Activated naive CD4-positive, alpha-beta T cell treated with anti-CD3 and anti-CD28 coated beads, Interleukin-2, amount 50 U/mL, for 24 hours (primary cell): ENCODE measurements around the gene THADA.

Source experiments
- H3K27ac Mint-ChIP-seq: one replicate; pipeline ENCODE4 v1.8.0; 2021; ENCODE audit warnings: mild to moderate bottlenecking, mixed read lengths
- H3K27me3 Mint-ChIP-seq: one replicate; pipeline ENCODE4 v1.8.0; 2021; ENCODE audit warnings: mixed read lengths
- H3K36me3 Mint-ChIP-seq: one replicate; pipeline ENCODE4 v1.8.0; 2021; ENCODE audit warnings: mixed read lengths
- H3K4me1 Mint-ChIP-seq: one replicate; pipeline ENCODE4 v1.8.0; 2021; ENCODE audit warnings: mixed read lengths
- H3K4me3 Mint-ChIP-seq: one replicate; pipeline ENCODE4 v1.8.0; 2021; ENCODE audit warnings: mild to moderate bottlenecking, mixed read lengths
- H3K9me3 Mint-ChIP-seq: one replicate; pipeline ENCODE4 v1.8.0; 2021; ENCODE audit warnings: mixed read lengths

THADA gene

DNA sequence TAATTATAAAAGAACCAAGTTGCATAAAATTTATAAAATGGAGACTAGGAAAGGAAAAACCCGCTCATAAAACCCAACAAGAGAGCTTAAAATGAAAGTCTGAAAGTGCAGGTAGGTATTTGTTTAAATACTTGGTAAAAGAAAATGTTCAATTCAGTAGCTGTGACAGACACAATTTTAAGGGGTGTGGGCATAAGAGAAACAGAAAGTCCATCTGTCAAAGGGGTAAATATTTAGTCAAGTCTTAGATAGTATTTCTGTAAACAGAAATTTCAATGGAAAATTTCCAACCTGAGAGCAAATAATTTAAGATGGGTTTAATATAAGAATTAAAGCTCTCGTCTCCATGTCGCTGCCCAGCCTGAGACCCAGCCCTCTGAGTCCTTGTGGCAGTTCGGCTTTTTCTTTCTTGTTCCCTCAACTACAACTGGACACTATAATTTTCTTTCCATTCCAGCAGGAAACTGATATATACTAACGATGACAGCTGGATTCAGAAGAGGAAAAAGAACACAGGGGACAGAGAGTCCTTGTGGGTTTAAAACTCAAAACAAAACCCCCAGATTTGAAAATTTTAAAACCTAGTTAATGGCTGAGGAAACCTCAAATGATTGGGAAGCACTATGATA is 281.4 kb downstream of the THADA start:
- no peaks in the 10 kb centered on the region for H3K27me3 Mint-ChIP-seq
- H3K4me1 Mint-ChIP-seq, result peaks cover 11% of the 10 kb centered on the region
- no peak overlapping the region for H3K27ac Mint-ChIP-seq
- H3K4me3 Mint-ChIP-seq, result no peak overlapping the region
- no peaks in the 10 kb centered on the region for H3K9me3 Mint-ChIP-seq
- peaks cover 14% of the 10 kb centered on the region for H3K36me3 Mint-ChIP-seq

DNA sequence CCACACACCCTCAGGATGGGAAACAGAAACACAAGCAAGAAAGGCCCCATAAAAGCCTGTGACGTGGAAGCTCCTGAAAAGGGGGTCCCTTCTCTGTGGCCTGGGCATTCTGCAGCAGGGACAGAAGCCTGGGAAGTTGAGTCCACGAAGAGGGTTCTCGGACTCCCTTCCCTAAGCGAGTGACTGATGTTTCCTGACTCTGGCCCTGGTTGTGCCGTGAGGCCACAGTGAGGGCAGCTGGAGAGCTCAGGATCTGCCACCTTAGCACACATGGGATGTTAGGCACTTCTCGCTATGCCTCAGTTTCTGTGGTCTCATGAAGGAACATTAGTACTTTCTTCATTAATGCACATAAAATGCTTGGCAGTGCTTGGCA is 282.2 kb downstream of the THADA start:
- H3K9me3 Mint-ChIP-seq, result no peaks in the 10 kb centered on the region
- H3K27ac Mint-ChIP-seq, result no peak overlapping the region
- H3K4me1 Mint-ChIP-seq, result peaks cover 11% of the 10 kb centered on the region
- H3K27me3 Mint-ChIP-seq, result no peaks in the 10 kb centered on the region
- peaks cover 12% of the 10 kb centered on the region for H3K36me3 Mint-ChIP-seq
- no peak overlapping the region for H3K4me3 Mint-ChIP-seq

DNA sequence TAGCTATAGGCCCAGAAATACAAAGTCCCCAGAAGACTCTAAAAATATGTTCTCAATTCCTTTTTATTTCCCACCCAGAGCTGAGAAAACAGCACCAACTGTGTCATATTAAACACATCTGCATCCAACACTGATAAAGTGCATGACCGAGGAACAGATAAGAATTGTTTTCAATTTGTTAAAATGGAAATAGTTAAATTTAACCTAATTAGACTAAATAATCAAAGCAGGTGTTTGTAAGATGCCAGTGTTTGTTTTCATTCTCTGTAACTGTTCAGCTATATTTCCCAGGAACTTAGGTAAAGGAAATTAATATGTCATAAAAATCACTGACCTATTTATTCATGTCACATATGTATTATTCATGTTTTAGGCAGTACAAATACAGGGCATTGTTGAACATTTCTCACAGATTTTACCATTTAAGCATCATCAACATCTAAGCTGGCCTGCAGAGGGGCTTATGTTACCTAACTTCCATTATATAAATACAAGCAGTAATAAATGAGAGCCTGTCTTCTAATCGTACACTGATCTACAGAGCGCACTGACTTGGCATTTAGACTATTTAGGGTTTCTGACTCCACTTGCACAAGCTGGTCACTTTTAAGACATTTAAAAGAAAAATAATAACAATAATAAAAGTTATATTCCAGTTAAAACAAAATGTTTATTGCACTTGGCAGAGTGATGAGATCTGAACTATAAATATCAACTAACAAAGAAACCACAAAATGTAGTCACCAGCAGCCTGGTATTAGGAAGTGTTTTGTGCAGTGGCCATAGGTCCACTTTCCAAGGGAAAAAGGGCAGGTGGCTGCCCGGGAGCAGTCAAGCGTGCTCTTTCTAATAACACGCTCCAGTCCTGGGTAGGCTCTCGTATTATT is 282.8 kb downstream of the THADA start:
- peaks cover 11% of the 10 kb centered on the region for H3K4me1 Mint-ChIP-seq
- no peak overlapping the region for H3K4me3 Mint-ChIP-seq
- H3K27ac Mint-ChIP-seq, result peak overlapping the region; percentile 30
- no peaks in the 10 kb centered on the region for H3K9me3 Mint-ChIP-seq
- peaks cover 12% of the 10 kb centered on the region for H3K36me3 Mint-ChIP-seq
- no peaks in the 10 kb centered on the region for H3K27me3 Mint-ChIP-seq

DNA sequence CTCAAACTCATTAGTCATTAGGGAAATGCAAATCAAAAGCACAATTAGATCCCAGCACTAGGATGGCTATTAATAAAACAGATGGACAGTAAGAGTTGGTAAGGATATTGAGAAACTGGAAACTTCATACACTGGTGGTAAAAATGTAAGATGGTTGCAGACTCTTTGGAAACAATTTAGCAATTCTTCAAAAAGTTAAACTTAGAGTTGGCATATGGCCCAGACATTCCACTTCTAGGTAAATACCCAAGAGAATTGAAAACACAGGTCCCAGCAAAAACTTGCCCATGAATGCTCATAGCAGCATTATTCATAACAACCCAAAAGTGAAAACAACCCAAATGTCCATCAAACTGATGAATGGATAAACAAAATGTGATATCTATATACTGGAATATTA is 284.6 kb downstream of the THADA start:
- H3K4me3 Mint-ChIP-seq, result no peak overlapping the region
- no peaks in the 10 kb centered on the region for H3K27me3 Mint-ChIP-seq
- H3K4me1 Mint-ChIP-seq, result peaks cover 4% of the 10 kb centered on the region
- H3K27ac Mint-ChIP-seq, result no peak overlapping the region
- peaks cover 13% of the 10 kb centered on the region for H3K36me3 Mint-ChIP-seq
- no peaks in the 10 kb centered on the region for H3K9me3 Mint-ChIP-seq

DNA sequence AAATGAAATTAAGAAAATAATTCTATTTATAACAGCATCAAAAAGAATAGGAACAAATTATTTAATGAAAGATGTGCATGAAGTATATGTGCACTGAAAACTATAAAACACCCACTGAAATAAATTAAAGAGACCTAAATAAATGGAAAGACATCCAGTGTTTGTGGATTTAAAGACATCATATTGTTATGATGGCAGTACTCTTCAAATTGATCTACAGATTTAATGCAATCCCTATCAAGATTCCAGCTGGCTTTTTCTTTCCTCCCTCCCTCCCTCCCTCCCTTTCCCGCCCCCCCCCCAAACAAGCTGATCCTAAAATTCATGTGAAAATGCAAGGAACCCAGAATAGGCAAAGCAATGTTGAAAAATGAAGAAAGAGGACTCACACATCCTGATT is 285.9 kb downstream of the THADA start:
- H3K9me3 Mint-ChIP-seq, result no peaks in the 10 kb centered on the region
- H3K4me3 Mint-ChIP-seq, result no peak overlapping the region
- H3K36me3 Mint-ChIP-seq, result peaks cover 9% of the 10 kb centered on the region
- H3K4me1 Mint-ChIP-seq, result no peaks in the 10 kb centered on the region
- no peak overlapping the region for H3K27ac Mint-ChIP-seq
- no peaks in the 10 kb centered on the region for H3K27me3 Mint-ChIP-seq

DNA sequence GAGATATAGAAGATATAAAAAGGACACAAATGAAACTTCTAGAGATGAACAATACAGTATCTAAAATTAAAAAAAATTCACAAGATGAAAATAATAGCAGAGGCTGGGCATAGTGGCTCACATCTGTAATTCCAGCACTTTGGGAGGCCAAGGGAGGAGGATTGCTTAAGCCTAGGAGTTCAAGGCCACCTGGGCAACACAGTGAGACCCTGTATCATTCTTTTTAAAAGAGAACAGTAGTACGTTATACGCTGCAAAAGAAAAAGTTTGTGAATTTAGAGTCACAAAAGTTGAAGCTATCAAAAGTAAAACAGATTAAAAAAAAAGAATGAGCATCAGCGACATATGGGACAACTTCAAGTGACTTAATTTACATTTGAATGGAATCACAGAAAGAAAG is 287.9 kb downstream of the THADA start:
- Mint-ChIP-seq H3K27me3 (no peaks in the 10 kb centered on the region), H3K27ac (no peak overlapping the region), H3K9me3 (no peaks in the 10 kb centered on the region), H3K36me3 (peaks cover 9% of the 10 kb centered on the region), H3K4me1 (no peaks in the 10 kb centered on the region), H3K4me3 (no peak overlapping the region)

DNA sequence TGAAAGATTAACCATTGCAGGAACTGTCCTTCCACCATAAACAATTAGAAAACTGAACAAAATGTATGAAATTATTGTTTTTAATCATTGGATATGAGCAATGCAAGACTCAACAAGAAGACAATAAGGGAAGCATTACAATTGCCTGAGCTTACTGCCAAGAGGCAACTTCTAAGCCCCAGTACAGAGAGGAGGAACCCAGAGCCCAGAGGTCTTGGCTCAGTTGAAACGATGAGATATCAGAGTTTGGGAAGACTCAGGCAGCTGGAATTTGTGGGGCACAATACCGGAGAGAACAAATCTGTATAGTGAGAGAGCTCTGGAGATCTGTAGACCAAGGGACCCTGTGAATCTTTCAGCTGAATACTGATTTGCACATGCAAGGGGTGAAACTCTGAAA is 288.8 kb downstream of the THADA start:
- Mint-ChIP-seq H3K4me1 (no peaks in the 10 kb centered on the region), H3K4me3 (no peak overlapping the region), H3K27ac (no peak overlapping the region), H3K27me3 (no peaks in the 10 kb centered on the region), H3K36me3 (peaks cover 11% of the 10 kb centered on the region), H3K9me3 (no peaks in the 10 kb centered on the region)

DNA sequence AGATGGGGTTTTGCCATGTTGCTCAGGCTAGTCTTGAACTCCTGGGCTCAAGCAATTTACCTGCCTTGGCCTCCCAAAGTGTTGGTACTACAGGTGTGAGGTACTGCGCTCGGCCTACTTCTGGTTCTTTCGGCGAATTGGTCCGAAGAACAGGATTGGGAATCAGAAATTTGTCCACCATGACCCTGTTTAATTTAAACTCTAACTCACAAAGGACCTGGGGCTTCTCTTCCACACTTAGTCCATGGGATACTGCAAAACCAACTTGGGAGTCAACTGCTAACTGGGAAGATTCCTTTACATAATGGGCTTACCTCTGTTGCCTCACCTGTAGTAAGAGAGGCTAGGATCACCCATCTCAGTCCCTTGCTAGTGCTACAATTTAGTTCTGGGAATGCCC is 289.6 kb downstream of the THADA start:
- no peak overlapping the region for H3K4me3 Mint-ChIP-seq
- no peaks in the 10 kb centered on the region for H3K9me3 Mint-ChIP-seq
- H3K4me1 Mint-ChIP-seq, result no peaks in the 10 kb centered on the region
- peaks cover 12% of the 10 kb centered on the region for H3K36me3 Mint-ChIP-seq
- no peaks in the 10 kb centered on the region for H3K27me3 Mint-ChIP-seq
- no peak overlapping the region for H3K27ac Mint-ChIP-seq

DNA sequence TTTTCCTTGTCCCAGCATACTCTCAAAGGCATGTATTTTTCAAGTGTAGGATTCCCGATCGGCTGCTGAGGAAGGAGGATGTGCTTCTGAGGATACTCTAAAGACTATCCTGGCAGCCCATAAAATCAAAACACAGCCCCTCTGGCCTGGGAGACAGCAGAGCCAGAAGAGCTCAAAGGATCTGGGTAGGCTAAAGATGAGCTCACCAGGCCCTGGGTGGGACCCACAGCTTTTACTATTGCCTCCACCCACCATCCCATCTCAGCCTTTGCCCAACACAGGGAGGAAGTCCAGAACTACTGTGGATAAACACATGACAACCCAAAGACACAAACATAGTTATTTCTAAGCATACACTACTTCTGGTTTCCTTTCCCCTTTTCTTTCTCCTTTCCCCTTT is 290.3 kb downstream of the THADA start:
- Mint-ChIP-seq H3K36me3 (peaks cover 10% of the 10 kb centered on the region), H3K4me1 (no peaks in the 10 kb centered on the region), H3K4me3 (no peak overlapping the region), H3K9me3 (no peaks in the 10 kb centered on the region), H3K27ac (no peak overlapping the region), H3K27me3 (no peaks in the 10 kb centered on the region)

DNA sequence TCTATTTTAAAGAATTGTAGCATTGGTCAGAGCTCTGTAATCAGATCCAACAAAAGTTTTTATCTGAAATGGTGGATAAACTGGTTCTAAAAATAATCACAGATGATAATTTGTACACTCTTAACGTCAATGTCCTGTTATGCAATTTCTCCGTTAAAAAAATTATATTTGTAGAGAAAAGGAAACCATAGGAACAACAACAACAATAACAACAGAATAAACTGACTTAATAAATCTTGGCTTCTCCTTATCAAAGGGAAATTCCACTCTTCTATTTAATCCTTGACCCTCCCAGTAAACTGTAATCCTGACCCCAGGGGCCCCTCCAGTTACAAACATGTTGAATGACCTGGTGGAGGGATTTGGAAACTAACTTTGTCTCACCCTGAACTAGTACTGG is 290.8 kb downstream of the THADA start:
- H3K9me3 Mint-ChIP-seq, result no peaks in the 10 kb centered on the region
- H3K4me3 Mint-ChIP-seq, result no peak overlapping the region
- no peaks in the 10 kb centered on the region for H3K27me3 Mint-ChIP-seq
- H3K4me1 Mint-ChIP-seq, result peaks cover 3% of the 10 kb centered on the region
- no peak overlapping the region for H3K27ac Mint-ChIP-seq
- H3K36me3 Mint-ChIP-seq, result peaks cover 10% of the 10 kb centered on the region

DNA sequence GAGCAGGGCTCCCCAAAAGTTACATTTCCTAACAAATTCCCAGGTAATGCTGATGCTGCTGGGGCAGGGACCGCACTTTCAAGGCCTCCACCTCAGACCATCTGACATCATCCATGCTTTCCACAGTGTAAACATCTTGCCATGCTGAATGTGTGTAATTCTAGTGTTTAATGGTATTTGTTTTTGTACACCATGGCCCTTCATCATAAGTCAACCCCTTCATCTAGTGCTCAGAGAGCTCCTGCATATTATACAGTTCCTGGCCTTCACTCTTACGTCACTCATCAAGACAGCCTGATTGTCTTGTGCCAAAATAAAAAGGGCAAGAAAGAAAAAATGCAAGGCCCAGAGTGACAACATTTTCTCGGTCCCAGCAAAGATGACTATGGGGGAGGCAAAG is 291.9 kb downstream of the THADA start:
- H3K4me1 Mint-ChIP-seq, result peaks cover 3% of the 10 kb centered on the region
- no peak overlapping the region for H3K27ac Mint-ChIP-seq
- peaks cover 10% of the 10 kb centered on the region for H3K36me3 Mint-ChIP-seq
- H3K9me3 Mint-ChIP-seq, result no peaks in the 10 kb centered on the region
- no peak overlapping the region for H3K4me3 Mint-ChIP-seq
- no peaks in the 10 kb centered on the region for H3K27me3 Mint-ChIP-seq

DNA sequence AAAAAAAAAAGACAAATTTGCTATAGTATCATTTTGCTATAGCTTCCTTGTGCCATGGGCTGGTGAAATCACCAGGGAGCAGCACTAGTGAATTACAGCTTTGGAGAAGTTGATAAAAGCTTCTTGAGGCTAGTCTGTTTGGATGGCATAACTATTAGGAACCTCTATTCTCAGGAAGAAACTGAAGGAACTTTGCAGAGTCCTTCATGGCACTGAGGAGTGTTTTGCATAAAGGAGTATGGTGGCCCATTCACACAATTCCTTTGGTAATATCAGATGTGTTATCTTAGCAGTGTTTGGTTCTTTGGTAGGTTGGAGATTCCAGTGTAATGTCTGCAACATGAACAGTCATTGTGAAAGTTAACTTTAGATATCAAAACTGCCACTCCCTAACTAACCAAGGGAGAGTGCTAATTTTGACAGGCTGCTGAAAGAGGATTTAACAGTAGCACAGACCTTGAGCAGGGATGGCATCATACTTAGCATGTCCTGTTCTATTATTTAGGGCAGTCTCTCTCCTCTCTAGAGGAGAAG is 292.8 kb downstream of the THADA start:
- no peak overlapping the region for H3K27ac Mint-ChIP-seq
- H3K27me3 Mint-ChIP-seq, result no peaks in the 10 kb centered on the region
- no peaks in the 10 kb centered on the region for H3K9me3 Mint-ChIP-seq

DNA sequence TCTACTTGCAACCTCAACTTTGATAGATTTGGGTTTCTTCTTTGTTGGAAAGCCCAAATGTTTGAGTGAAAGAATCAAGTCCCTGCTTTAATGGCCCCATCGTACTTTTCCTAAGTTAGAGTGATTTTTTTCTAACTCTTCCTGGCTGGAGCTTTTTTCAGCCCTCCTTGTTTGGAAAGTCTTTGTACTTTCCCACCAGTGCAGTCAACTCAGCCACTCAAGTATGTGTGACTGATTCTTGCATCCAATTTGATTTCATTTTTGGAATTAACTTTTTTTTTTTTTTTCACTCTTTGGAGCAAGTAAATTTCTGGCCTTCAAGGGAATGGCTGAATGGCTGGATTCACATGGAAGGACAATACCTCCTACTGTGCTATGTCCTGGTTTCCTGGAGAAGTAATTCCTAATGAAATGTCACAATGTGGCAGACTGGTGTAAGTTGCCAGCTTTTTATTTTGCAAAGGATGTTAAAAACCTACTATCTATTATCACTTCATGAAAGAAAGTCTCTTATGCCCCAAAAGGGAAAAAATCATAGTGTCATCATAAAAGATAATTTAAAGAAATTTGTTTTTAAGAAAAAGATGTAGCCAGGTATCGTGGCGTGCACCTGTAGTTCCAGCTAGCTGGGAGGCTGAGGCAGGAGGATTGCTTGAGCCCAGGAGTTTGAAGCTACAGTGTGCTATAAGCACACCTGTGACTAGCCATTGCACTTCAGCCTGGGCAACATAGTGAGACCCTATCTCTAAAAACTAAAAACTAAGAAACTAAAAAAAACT is 293.5 kb downstream of the THADA start:
- H3K36me3 Mint-ChIP-seq, result peaks cover 13% of the 10 kb centered on the region
- no peaks in the 10 kb centered on the region for H3K27me3 Mint-ChIP-seq
- H3K27ac Mint-ChIP-seq, result no peak overlapping the region
- peaks cover 3% of the 10 kb centered on the region for H3K4me1 Mint-ChIP-seq
- H3K4me3 Mint-ChIP-seq, result no peak overlapping the region
- no peaks in the 10 kb centered on the region for H3K9me3 Mint-ChIP-seq

More for the DNA sequence above, 292.8 kb downstream of the THADA start:
- Mint-ChIP-seq H3K4me1 (peaks cover 3% of the 10 kb centered on the region), H3K36me3 (peaks cover 13% of the 10 kb centered on the region), H3K4me3 (no peak overlapping the region)

DNA sequence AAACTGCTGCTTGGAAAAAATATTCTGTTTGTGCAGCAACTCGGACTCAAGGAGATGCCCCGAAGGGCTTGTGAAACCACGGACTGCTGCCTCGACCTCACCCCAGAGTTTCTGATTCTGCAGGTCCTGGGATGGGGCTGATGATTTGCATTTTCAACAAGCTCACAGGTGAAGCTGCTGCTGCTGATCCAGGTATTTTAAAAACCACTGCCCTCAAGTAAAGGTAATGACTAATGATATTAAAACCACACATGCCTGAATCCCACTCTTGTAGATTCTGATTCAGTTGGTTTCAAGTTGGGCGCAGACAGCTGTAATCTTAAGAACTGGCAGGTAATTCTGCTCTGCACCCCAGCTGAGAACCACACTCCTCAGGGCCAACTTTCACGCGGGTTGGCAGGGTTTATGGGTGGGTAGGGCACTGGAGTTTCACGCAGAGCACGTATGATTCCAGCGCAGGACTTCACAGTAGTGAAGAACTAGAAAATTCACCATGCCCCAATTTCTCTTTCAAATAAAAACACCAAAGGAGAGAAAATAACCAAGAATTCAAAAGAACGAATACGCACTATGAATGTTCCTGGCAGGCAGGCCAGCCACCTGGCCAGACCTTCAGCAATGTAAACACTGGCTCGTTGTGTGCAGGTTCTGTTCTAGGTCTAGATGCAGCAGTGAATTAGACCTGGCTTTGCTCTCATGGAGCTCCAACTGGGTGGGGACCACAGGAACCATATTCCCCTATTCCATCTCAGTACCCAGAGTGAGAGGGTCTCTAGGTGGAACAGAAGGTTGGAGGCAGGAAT is 294.9 kb downstream of the THADA start:
- Mint-ChIP-seq H3K9me3 (no peaks in the 10 kb centered on the region), H3K36me3 (peaks cover 9% of the 10 kb centered on the region), H3K27ac (no peak overlapping the region), H3K4me1 (peaks cover 3% of the 10 kb centered on the region), H3K4me3 (no peak overlapping the region), H3K27me3 (no peaks in the 10 kb centered on the region)

DNA sequence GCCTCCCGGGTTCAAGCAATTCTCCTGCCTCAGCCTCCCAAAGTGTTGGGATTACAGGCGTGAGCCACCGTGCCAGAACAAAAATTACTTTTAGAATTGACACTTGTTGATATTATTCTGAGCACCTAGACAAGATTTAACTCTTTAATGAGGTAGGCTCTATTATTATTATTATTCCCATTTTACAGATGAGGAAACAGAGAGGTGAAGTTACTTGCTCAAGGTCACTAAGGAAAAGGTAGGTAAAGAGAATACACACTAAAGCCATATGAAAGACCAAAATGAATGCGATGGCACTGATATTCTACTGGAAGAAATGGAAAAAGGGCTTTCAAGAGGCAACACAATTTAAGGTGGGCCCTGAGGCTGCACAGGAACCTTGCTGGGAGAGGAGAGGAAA is 295.6 kb downstream of the THADA start:
- no peaks in the 10 kb centered on the region for H3K27me3 Mint-ChIP-seq
- H3K9me3 Mint-ChIP-seq, result no peaks in the 10 kb centered on the region
- no peak overlapping the region for H3K27ac Mint-ChIP-seq
- H3K4me1 Mint-ChIP-seq, result peaks cover 5% of the 10 kb centered on the region
- H3K36me3 Mint-ChIP-seq, result peaks cover 9% of the 10 kb centered on the region
- no peak overlapping the region for H3K4me3 Mint-ChIP-seq
